22Rv1 (cell line): ENCODE results near the gene BTBD9.

Source experiments
- CTCF ChIP-seq: fragments of 450-650 bp; IDR thresholded peaks from 2 replicates; pipeline ENCODE4 v1.5.1; 2017; ENCODE audit warnings: mild to moderate bottlenecking
- ZFX ChIP-seq: fragments of 450-650 bp; IDR thresholded peaks from 2 replicates; pipeline ENCODE4 v1.6.1; 2017; ENCODE audit warnings: antibody characterized with exemption, borderline replicate concordance

GRCh38 chr6:38187325-38187724, 452.4 kb downstream of the BTBD9 start:
- no peak for TF ChIP-seq CTCF
- no peak for TF ChIP-seq ZFX
